GM23338 (cell line): ENCODE data around the gene KIFC3. TPM values are rescaled to one million over a fixed set of nuclear protein-coding genes. Genes with fewer than 3 reads are reported as not detected.

Source experiments
- ATAC-seq: fragments of 200-7000 bp; cut with Tn5 transposase; 3 replicates; pipeline ENCODE4 v1.9.1; 2020
- DNase-seq: peaks from one replicate; pipeline ENCODE4 v3.0.0-alpha.2; 2015; ENCODE audit warnings: low spot score
- H2AFZ ChIP-seq: fragments of 200-600 bp; sonication (generic); 2 replicates; pipeline ENCODE4 v1.8.0; 2016; ENCODE audit warnings: antibody characterized with exemption, mild to moderate bottlenecking, moderate library complexity
- H3F3A ChIP-seq: fragments of 200-600 bp; sonication (generic); replicated peaks from 2 replicates; pipeline ENCODE4 v1.8.0; 2017; ENCODE audit warnings: antibody characterized with exemption, mixed run types, low read depth
- H3K27ac ChIP-seq: fragments of 200-600 bp; sonication (generic); 2 replicates; pipeline ENCODE4 v1.6.1; 2016; ENCODE audit warnings: low read depth
- H3K27me3 ChIP-seq: fragments of 200-600 bp; sonication (generic); 2 replicates; pipeline ENCODE4 v1.8.0; 2016; ENCODE audit warnings: mild to moderate bottlenecking, mixed run types, moderate library complexity; ENCODE audit not compliant: insufficient read depth
- H3K36me3 ChIP-seq: fragments of 200-600 bp; sonication (generic); 2 replicates; pipeline ENCODE4 v1.8.0; 2016; ENCODE audit warnings: mild to moderate bottlenecking; ENCODE audit not compliant: insufficient read depth
- H3K4me1 ChIP-seq: fragments of 200-600 bp; sonication (generic); 2 replicates; pipeline ENCODE4 v1.8.0; 2016; ENCODE audit warnings: mild to moderate bottlenecking, moderate library complexity; ENCODE audit not compliant: insufficient read depth
- H3K4me2 ChIP-seq: fragments of 200-600 bp; sonication (generic); 2 replicates; pipeline ENCODE4 v1.7.1; 2017; ENCODE audit warnings: mixed run types
- H3K4me3 ChIP-seq: fragments of 200-600 bp; sonication (generic); 2 replicates; pipeline ENCODE4 v1.6.1; 2016; ENCODE audit warnings: mixed run types
- H3K79me2 ChIP-seq: fragments of 200-600 bp; sonication (generic); replicated peaks from 2 replicates; pipeline ENCODE4 v1.8.0; 2017; ENCODE audit warnings: mild to moderate bottlenecking; ENCODE audit not compliant: insufficient read depth
- H3K9me2 ChIP-seq: fragments of 200-600 bp; sonication (generic); 2 replicates; pipeline ENCODE4 v1.8.0; 2017; ENCODE audit not compliant: insufficient read depth
- H4K20me1 ChIP-seq: fragments of 200-600 bp; sonication (generic); replicated peaks from 2 replicates; pipeline ENCODE4 v1.8.0; 2017; ENCODE audit warnings: mild to moderate bottlenecking; ENCODE audit not compliant: insufficient read depth
- H3K27ac Mint-ChIP-seq: 2 replicates; pipeline ENCODE4 v1.8.0; 2020; ENCODE audit warnings: inconsistent platforms, mild to moderate bottlenecking, moderate library complexity, mixed read lengths
- H3K27me3 Mint-ChIP-seq: 3 replicates; pipeline ENCODE4 v1.8.0; 2022; ENCODE audit warnings: low read depth, mild to moderate bottlenecking, moderate library complexity, mixed read lengths, inconsistent platforms; ENCODE audit not compliant: insufficient read depth, poor library complexity
- H3K36me3 Mint-ChIP-seq: 3 replicates; pipeline ENCODE4 v1.8.0; 2021; ENCODE audit warnings: low read depth, mild to moderate bottlenecking, inconsistent platforms, moderate library complexity, mixed read lengths
- H3K4me1 Mint-ChIP-seq: 3 replicates; pipeline ENCODE4 v1.8.0; 2020; ENCODE audit warnings: mild to moderate bottlenecking, inconsistent platforms, mixed read lengths
- H3K4me3 Mint-ChIP-seq: 3 replicates; pipeline ENCODE4 v1.8.0; 2021; ENCODE audit warnings: moderate library complexity, mild to moderate bottlenecking, inconsistent platforms, mixed read lengths
- H3K9me3 Mint-ChIP-seq: 3 replicates; pipeline ENCODE4 v1.8.0; 2020; ENCODE audit warnings: moderate library complexity, mild to moderate bottlenecking, inconsistent platforms, mixed read lengths
- EZH2 ChIP-seq: fragments of 200-600 bp; sonication (generic); IDR thresholded peaks from one replicate; pipeline ENCODE4 v1.8.0; 2017; ENCODE audit warnings: antibody characterized with exemption, mild to moderate bottlenecking, low read depth; ENCODE audit not compliant: unreplicated experiment
- JUNB ChIP-seq: IDR thresholded peaks from one replicate; pipeline ENCODE4 v1.6.1; 2016; ENCODE audit warnings: antibody characterized with exemption; ENCODE audit not compliant: unreplicated experiment
- NANOG ChIP-seq: IDR thresholded peaks from 2 replicates; pipeline ENCODE4 v1.6.1; 2016; ENCODE audit warnings: antibody characterized with exemption, borderline replicate concordance
- POLR2AphosphoS5 ChIP-seq: IDR thresholded peaks from 2 replicates; pipeline ENCODE4 v1.6.1; 2016; ENCODE audit warnings: antibody characterized with exemption, low read depth
- STAT1 ChIP-seq: IDR thresholded peaks from one replicate; pipeline ENCODE4 v1.6.1; 2016; ENCODE audit warnings: antibody characterized with exemption; ENCODE audit not compliant: unreplicated experiment
- ZNF114 ChIP-seq: fragments of 250-450 bp; sonication (Bioruptor Pico); IDR thresholded peaks from 2 replicates; pipeline ENCODE4 v1.5.0; 2020; ENCODE audit warnings: mild to moderate bottlenecking, moderate library complexity
- ZNF462 ChIP-seq: fragments of 250-450 bp; sonication (Bioruptor Pico); IDR thresholded peaks from 2 replicates; pipeline ENCODE4 v1.5.0; 2020; ENCODE audit warnings: mild to moderate bottlenecking, moderate library complexity
- polyA plus RNA-seq: library from polyadenylated mRNA; unstranded; fragments of >200 nt; fragmentation: Nextera tagmentation; extraction: Ambion mirVana; gene quantifications from 2 replicates; pipeline ENCODE4 v1.2.1, GENCODE V29; 2016
- total RNA-seq: library from RNA; depleted of rRNA; stranded (reverse); fragments of >200 nt; shearing (Covaris generic); gene quantifications from 2 replicates; pipeline ENCODE4 v1.2.3, GENCODE V29; 2014

Gene KIFC3
- total and polyA plus RNA-seq, 2 experiments from 2014 or later, result 4.4 to 12.5 TPM

GRCh38 chr16:57791195-57791892, 10.9 kb downstream of the KIFC3 start:
- ATAC-seq (no peak), DNase-seq (no peak)
- no peak overlapping the region for H3K4me3 ChIP-seq
- no peak overlapping the region for H2AFZ ChIP-seq
- Mint-ChIP-seq H3K4me1 (peaks cover 7% of the 10 kb centered on the region), H3K27ac (no peak overlapping the region), H3K9me3 (no peaks in the 10 kb centered on the region), H3K27me3 (peaks cover 4% of the 10 kb centered on the region), H3K4me3 (no peak overlapping the region), H3K36me3 (no peaks in the 10 kb centered on the region)
- H3K4me1 ChIP-seq, result peaks cover 4% of the 10 kb centered on the region; the same call in 1 of the 2 replicates
- no peaks in the 10 kb centered on the region for H3K79me2 ChIP-seq
- no peaks in the 10 kb centered on the region for H4K20me1 ChIP-seq
- H3K9me2 ChIP-seq, result no peaks in the 10 kb centered on the region
- no peaks in the 10 kb centered on the region for H3K27me3 ChIP-seq
- H3K4me2 ChIP-seq, result no peak overlapping the region
- no peaks in the 10 kb centered on the region for H3K36me3 ChIP-seq
- TF ChIP-seq JUNB (no peak), POLR2AphosphoS5 (no peak), ZNF462 (CRISPR knock-in tag) (no peak), EZH2 (no peak), STAT1 (no peak), ZNF114 (CRISPR knock-in tag) (no peak), NANOG (no peak)
- no peak overlapping the region for H3K27ac ChIP-seq
- no peaks in the 10 kb centered on the region for H3F3A ChIP-seq
